Heart left ventricle (tissue), 13 donors: ENCODE data around the gene MYO5B.

Experiments
- POLR2A ChIP-seq, 2 donors: fragments of 450-650 bp; IDR thresholded peaks; one replicate each; pipeline ENCODE4 v1.6.1; 2017; ENCODE audit warnings: antibody characterized with exemption in 2 of 2, mild to moderate bottlenecking in 2 of 2, moderate library complexity in 2 of 2
- TF ChIP-seq, protein P1 (sequence below), 12 donors: fragments of 200-600 bp; sonication (generic) in 4 of 12; IDR thresholded peaks; one replicate each; pipeline versions ENCODE4 v1.5.0 to v1.8.0; 2018 to 2022; ENCODE audit warnings: antibody characterized with exemption in 12 of 12, mild to moderate bottlenecking in 5 of 12
- donor health status: ischemic (EF 13 %, LVEDD 7.1; RV severe dilation, severe dysfunction).
- donor health status: DM: no; HTN: yes; CAD: no.
- donor health status: DM: no; HTN: no; CAD: no.
- donor health status: ischemic (EF 25% LVEDD 6.9; RV normal size, moderate dysfunction).
- donor health status: ischemic (EF 25% LVEDD 5.7; RV mildly dilated, moderate dysfunction).
- donor health status: ischemic (EF 35%, LVEDD 5.7; RV mildly dilated, moderate dysfunction).
- donor health status: nonischemic (EF 11% LVEDD 7.7; RV severe dilation, severe dysfunction).
- donor health status: DM: yes; HTN: yes; CAD: no.
- donor health status: PGD.
- donor health status: ischemic (EF 29% LVEDD 5.4; RV normal size, mild dysfunction).
- donor health status: nonischemic (EF 23%, LVEDD 6.1; RV moderate dilation, normal function).

DNA sequence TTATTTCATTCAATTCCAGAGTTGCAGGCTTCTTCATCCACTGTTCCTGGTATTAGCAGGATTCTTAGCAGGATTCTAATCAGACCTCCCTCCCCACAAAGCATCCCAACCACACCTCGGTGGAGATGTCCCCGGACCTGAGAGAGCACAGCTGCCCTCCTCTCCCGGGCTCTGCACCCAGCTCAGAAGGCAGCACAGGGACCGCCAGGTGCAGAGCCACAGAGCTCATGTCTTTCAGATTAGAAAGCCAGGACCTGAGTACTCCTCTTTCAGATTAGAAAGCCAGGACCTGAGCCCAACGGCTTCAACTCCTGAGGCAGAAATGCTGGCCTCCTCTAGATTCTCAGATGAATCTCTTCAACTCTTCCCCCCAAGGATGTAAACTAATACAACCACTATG is 152.3 kb downstream of the MYO5B start:
- TF ChIP-seq, protein P1, sequence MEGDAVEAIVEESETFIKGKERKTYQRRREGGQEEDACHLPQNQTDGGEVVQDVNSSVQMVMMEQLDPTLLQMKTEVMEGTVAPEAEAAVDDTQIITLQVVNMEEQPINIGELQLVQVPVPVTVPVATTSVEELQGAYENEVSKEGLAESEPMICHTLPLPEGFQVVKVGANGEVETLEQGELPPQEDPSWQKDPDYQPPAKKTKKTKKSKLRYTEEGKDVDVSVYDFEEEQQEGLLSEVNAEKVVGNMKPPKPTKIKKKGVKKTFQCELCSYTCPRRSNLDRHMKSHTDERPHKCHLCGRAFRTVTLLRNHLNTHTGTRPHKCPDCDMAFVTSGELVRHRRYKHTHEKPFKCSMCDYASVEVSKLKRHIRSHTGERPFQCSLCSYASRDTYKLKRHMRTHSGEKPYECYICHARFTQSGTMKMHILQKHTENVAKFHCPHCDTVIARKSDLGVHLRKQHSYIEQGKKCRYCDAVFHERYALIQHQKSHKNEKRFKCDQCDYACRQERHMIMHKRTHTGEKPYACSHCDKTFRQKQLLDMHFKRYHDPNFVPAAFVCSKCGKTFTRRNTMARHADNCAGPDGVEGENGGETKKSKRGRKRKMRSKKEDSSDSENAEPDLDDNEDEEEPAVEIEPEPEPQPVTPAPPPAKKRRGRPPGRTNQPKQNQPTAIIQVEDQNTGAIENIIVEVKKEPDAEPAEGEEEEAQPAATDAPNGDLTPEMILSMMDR (IDR thresholded peaks at IDR 0.05) = no peak
- TF ChIP-seq POLR2A (IDR thresholded peaks at IDR 0.05) = no peak
